Psoas muscle (tissue), 8 donors: ENCODE data around the gene PDHA2. TPM values are rescaled to one million over a fixed set of nuclear protein-coding genes. Genes with fewer than 3 reads are reported as not detected.
A peak's percentile ranks its signal among the peaks of the same experiment; 100 is the strongest.

Experiments
- ATAC-seq, 4 donors: fragments of 200-7000 bp; cut with Tn5 transposase; one replicate each; pipeline ENCODE4 v1.9.1; 2020; ENCODE audit warnings: moderate library complexity in 3 of 4, mild to moderate bottlenecking in 2 of 4
- DNase-seq, 2 donors: peaks; one replicate each; pipeline ENCODE4 v3.0.0-alpha.2; 2020
- H3K27ac ChIP-seq: fragments of 200-600 bp; one replicate; pipeline ENCODE4 v1.8.0; 2022
- H3K27me3 ChIP-seq, 3 donors: fragments of 200-600 bp in 1 of 3; one replicate each; pipeline versions ENCODE4 v1.6.1 to v1.8.0; 2013 to 2022; ENCODE audit warnings: low read length in 2 of 3, mild to moderate bottlenecking in 2 of 3, moderate library complexity in 1 of 3; ENCODE audit not compliant: insufficient read depth in 3 of 3
- H3K36me3 ChIP-seq, 2 donors: fragments of 200-600 bp in 1 of 2; one replicate each; pipeline versions ENCODE4 v1.6.1 to v1.8.0; 2013 to 2022; ENCODE audit warnings: low read depth in 1 of 2, mild to moderate bottlenecking in 1 of 2, moderate library complexity in 1 of 2; ENCODE audit not compliant: insufficient read depth in 1 of 2
- H3K4me1 ChIP-seq: fragments of 200-600 bp; one replicate; pipeline ENCODE4 v1.8.0; 2022
- H3K4me3 ChIP-seq: fragments of 200-600 bp; one replicate; pipeline ENCODE4 v1.8.0; 2022; ENCODE audit warnings: mild to moderate bottlenecking
- H3K9me3 ChIP-seq: fragments of 200-600 bp; one replicate; pipeline ENCODE4 v1.8.0; 2022
- WGBS, 3 donors: extraction: QIAGEN DNeasy Blood & Tissue Kit; methylation state at CpG; one replicate each; pipeline versions ENCODE4 v1.1.6 to v1.1.7; 2013; 5-methylcytosine and 5-hydroxymethylcytosine counted together
- intact Hi-C, 2 donors: fragments of 100-400 bp; cut with DNase I; formaldehyde crosslinking; loops; one replicate each; pipeline versions ENCODE4 v1.11.0 to v1.14.2; 2022
- long read RNA-seq, 2 donors: library from polyadenylated mRNA; unstranded; transcript quantifications; one replicate each; pipeline ENCODE4 v2.0.0, GENCODE V29; 2021
- polyA plus RNA-seq, 3 donors: library from polyadenylated mRNA; stranded (reverse); fragments of 200-250 nt; gene quantifications; one replicate each; pipeline ENCODE4 v1.2.3, GENCODE V29; 2013
- total RNA-seq, 4 donors: library from RNA; stranded (reverse); fragmentation: NEBNext Ultra II Directional in 2 of 4; extraction: Animal tissue kit (Norgen Biotek cat#: 25700) in 2 of 4; gene quantifications; one replicate each; pipeline versions ENCODE4 v1.2.1 to v1.2.4, GENCODE V29; 2021 to 2023
- TF ChIP-seq, protein P1 (sequence below): fragments of 200-600 bp; IDR thresholded peaks from one replicate; pipeline ENCODE4 v1.8.0; 2022; ENCODE audit warnings: antibody characterized with exemption
- donor health status: healthy with polysubstance abuse.
- donor health status: DM: no; HTN: no; CAD: no; lungs with moderate emphysema.
- donor health status: Bipolar disorder and iron deficiency.
- donor health status: healthy.
- donor health status: DM: yes; HTN: yes; CAD: no.
- donor health status: DM: no; HTN: no; CAD: no.
- donor health status: DM: no; HTN: no; CAD: no.
- donor health status: DM: yes; HTN: yes; CAD: no.

Gene PDHA2
- total RNA-seq (not detected), polyA plus RNA-seq (not detected)
- long read RNA-seq, donor 1: 0 reads
- long read RNA-seq, donor 2: 0 reads

- DNase-seq: peak in 1 of 2 donors; percentile 22
- no peaks in the 10 kb centered on the region for H3K4me1 ChIP-seq
- no peaks in the 10 kb centered on the region for H3K9me3 ChIP-seq
- H3K4me3 ChIP-seq: no peak within 1 kb of the TSS
- H3K27ac ChIP-seq: no peak within 1 kb of the TSS
- TF ChIP-seq, protein P1, sequence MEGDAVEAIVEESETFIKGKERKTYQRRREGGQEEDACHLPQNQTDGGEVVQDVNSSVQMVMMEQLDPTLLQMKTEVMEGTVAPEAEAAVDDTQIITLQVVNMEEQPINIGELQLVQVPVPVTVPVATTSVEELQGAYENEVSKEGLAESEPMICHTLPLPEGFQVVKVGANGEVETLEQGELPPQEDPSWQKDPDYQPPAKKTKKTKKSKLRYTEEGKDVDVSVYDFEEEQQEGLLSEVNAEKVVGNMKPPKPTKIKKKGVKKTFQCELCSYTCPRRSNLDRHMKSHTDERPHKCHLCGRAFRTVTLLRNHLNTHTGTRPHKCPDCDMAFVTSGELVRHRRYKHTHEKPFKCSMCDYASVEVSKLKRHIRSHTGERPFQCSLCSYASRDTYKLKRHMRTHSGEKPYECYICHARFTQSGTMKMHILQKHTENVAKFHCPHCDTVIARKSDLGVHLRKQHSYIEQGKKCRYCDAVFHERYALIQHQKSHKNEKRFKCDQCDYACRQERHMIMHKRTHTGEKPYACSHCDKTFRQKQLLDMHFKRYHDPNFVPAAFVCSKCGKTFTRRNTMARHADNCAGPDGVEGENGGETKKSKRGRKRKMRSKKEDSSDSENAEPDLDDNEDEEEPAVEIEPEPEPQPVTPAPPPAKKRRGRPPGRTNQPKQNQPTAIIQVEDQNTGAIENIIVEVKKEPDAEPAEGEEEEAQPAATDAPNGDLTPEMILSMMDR: no peak
- H3K27me3 ChIP-seq: no peaks in the 10 kb centered on the region
- H3K36me3 ChIP-seq: no peaks in the 10 kb centered on the region
- 96 to 98% (median 97%) methylated on average over 22 of the region's 22 CpGs for WGBS, 3 donors
- intact Hi-C loops: no loop called here
- no peak for ATAC-seq
Observed at GRCh38 chr4:95839891-95840290, at the start of gene PDHA2. PDHA2 (plus strand) TSS chr4:95840093; CDS start chr4:95840151, 58 bp downstream.

- intact Hi-C loops: no loop called here
- Histone ChIP-seq H3K36me3 (no peaks in the 10 kb centered on the region), H3K4me1 (no peaks in the 10 kb centered on the region), H3K9me3 (no peaks in the 10 kb centered on the region), H3K27ac (no peak overlapping the region), H3K27me3 (no peaks in the 10 kb centered on the region), H3K4me3 (no peak overlapping the region)
- ATAC-seq (no peak), DNase-seq (no peak)
- TF ChIP-seq, protein P1: no peak
- 63 to 76% (median 71%) methylated on average over 2 of the region's 2 CpGs for WGBS, 3 donors
Observed at GRCh38 chr4:95798003-95798402, 41.9 kb upstream of the PDHA2 start.

GRCh38 chr4:95798727-95799126, 41.2 kb upstream of the PDHA2 start:
- 74 to 76% (median 75%) methylated on average over 3 of the region's 3 CpGs for WGBS, 3 donors

DNA sequence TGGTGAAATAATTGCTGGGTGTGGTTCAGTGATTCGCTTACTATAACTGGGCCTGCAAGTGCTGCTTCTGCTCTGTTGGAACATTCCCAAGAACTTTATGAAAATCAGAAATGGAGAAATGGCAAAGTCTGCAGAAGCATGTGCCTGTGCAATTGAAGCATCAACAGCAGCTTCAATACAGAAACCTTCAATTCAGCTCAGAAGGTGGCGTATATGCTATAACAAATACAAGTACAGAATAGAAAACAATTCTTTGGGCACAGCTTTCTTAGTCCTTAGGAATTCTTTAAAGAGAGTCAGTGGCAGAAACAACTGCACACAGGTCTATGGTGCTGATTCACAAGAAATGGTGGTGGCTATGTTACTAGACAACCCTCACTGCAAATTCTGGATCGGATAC, 18.0 kb upstream of the PDHA2 start:
- Histone ChIP-seq H3K36me3 (no peaks in the 10 kb centered on the region), H3K4me3 (no peak overlapping the region), H3K9me3 (no peaks in the 10 kb centered on the region), H3K4me1 (no peaks in the 10 kb centered on the region), H3K27me3 (no peaks in the 10 kb centered on the region), H3K27ac (no peak overlapping the region)
- ATAC-seq: no peak
- no peak for DNase-seq
- intact Hi-C loops: no loop called here
- 61 to 63% (median 61%) methylated on average over 3 of the region's 3 CpGs for WGBS, 3 donors
- TF ChIP-seq, protein P1: no peak

More at GRCh38 chr4:95798727-95799126, 41.2 kb upstream of the PDHA2 start:
- TF ChIP-seq, protein P1: no peak
- no peaks in the 10 kb centered on the region for H3K4me1 ChIP-seq
- no peak for DNase-seq
- H3K27ac ChIP-seq: no peak overlapping the region
- intact Hi-C loops: no loop called here
- H3K9me3 ChIP-seq: no peaks in the 10 kb centered on the region
- no peak overlapping the region for H3K4me3 ChIP-seq
- no peaks in the 10 kb centered on the region for H3K27me3 ChIP-seq
- no peak for ATAC-seq
- H3K36me3 ChIP-seq: no peaks in the 10 kb centered on the region

DNA sequence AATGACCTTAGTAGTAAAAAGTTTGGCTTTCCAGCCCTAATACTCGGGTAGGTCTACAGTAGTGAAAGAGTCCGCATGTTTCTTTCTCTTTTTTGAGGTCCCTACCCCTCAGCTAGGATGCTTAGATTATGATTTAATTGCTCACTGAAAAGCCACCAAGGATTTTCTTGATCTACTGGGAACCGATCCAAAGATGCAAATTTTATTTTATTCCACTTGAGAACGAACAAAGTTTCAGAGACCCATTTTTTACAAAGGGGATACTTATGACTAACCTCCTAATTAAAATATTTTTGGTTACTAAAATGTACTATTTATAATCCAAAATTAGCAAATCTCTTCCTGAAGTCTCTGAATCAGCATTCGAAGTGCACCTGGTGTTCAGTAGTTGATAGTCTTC, 14.3 kb upstream of the PDHA2 start:
- no peaks in the 10 kb centered on the region for H3K27me3 ChIP-seq
- intact Hi-C loops: no loop called here
- H3K36me3 ChIP-seq: no peaks in the 10 kb centered on the region
- H3K27ac ChIP-seq: no peak overlapping the region
- no peaks in the 10 kb centered on the region for H3K9me3 ChIP-seq
- 73 to 80% (median 76%) methylated on average over 5 of the region's 5 CpGs for WGBS, 3 donors
- no peaks in the 10 kb centered on the region for H3K4me1 ChIP-seq
- H3K4me3 ChIP-seq: no peak overlapping the region
- DNase-seq (no peak), ATAC-seq (no peak)
- TF ChIP-seq, protein P1: no peak
